Measurements from ENCODE around the gene OR6N1.

The OR6N1 gene

DNA sequence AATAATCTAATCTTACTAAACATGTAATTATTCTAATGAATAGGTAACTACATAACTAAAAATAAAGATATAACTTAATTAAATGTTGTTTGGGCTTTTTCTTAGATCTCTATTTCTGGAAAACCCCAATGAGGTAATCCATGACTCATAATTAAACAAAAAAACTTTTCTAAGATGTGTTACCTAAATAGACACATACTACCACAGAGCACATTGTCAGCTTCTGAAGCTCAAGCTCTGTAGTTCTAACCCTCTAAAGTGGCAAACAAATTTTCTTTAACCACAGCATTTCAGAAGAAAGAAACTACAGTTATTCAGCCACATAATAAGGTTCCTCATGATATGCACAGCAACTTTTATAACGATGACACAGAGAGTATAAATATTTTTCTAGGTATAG is 55.7 kb downstream of the OR6N1 start:
- H3K4me2 ChIP-seq (ENCODE audit: low read depth, low read length) = no peak overlapping the region
- TF ChIP-seq, protein P1, sequence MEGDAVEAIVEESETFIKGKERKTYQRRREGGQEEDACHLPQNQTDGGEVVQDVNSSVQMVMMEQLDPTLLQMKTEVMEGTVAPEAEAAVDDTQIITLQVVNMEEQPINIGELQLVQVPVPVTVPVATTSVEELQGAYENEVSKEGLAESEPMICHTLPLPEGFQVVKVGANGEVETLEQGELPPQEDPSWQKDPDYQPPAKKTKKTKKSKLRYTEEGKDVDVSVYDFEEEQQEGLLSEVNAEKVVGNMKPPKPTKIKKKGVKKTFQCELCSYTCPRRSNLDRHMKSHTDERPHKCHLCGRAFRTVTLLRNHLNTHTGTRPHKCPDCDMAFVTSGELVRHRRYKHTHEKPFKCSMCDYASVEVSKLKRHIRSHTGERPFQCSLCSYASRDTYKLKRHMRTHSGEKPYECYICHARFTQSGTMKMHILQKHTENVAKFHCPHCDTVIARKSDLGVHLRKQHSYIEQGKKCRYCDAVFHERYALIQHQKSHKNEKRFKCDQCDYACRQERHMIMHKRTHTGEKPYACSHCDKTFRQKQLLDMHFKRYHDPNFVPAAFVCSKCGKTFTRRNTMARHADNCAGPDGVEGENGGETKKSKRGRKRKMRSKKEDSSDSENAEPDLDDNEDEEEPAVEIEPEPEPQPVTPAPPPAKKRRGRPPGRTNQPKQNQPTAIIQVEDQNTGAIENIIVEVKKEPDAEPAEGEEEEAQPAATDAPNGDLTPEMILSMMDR (IDR thresholded peaks at IDR 0.05; ENCODE audit: low read length) = no peak
- TF ChIP-seq EZH2phosphoT487 (IDR thresholded peaks at IDR 0.05; ENCODE audit: low read length) = no peak
- no peak for TF ChIP-seq EZH2 (optimal IDR thresholded peaks at IDR 0.05; ENCODE audit: low read depth, low read length)
- H3K27me3 ChIP-seq (replicated peaks; ENCODE audit: insufficient read depth, low read length) = no peaks in the 10 kb centered on the region
- H3K4me1 ChIP-seq (ENCODE audit: low read length) = no peaks in the 10 kb centered on the region
- no peak overlapping the region for H3K27ac ChIP-seq (ENCODE audit: low read length)
- H3K4me3 ChIP-seq (ENCODE audit: low read length) = no peak overlapping the region
- H3K79me2 ChIP-seq (ENCODE audit: low read length) = no peaks in the 10 kb centered on the region
- H4K20me1 ChIP-seq (ENCODE audit: insufficient read depth, low read length) = no peaks in the 10 kb centered on the region
- no peaks in the 10 kb centered on the region for H3F3A ChIP-seq (ENCODE audit: insufficient read depth, low read length)
- no peaks in the 10 kb centered on the region for H3K9me2 ChIP-seq (replicated peaks; ENCODE audit: insufficient read depth, low read length)
- H2AFZ ChIP-seq (ENCODE audit: low read length) = no peak overlapping the region
- no peak overlapping the region for H3K9ac ChIP-seq (ENCODE audit: low read length)
- peak; percentile 30 for DNase-seq
- H3K36me3 ChIP-seq (replicated peaks; ENCODE audit: insufficient read depth, low read length) = no peaks in the 10 kb centered on the region
- H3K9me3 ChIP-seq (replicated peaks; ENCODE audit: insufficient read depth, low read length) = no peaks in the 10 kb centered on the region

DNA sequence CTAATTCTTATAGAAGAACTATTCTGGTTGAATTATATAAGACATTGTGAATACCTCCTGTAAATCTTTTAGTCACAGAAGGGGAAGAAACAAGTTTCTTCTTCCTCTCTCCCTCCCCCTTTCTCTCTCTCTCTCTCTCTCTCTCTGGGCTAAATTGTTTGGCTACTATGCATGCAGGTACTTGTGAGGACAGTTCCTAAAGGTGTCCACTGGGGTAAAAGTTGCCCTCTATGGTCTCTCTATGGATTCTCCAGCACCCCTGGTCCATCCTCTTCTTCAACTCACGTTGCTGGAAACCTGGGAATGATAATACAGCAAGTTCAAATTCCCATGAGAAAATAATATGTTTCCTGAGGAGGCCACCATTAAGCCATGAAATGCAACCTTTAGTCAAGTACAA is 57.2 kb downstream of the OR6N1 start:
- Histone ChIP-seq H3F3A (ENCODE audit: insufficient read depth, low read length) (no peaks in the 10 kb centered on the region), H3K79me2 (ENCODE audit: low read length) (no peaks in the 10 kb centered on the region), H3K9me2 (replicated peaks; ENCODE audit: insufficient read depth, low read length) (no peaks in the 10 kb centered on the region), H3K9me3 (replicated peaks; ENCODE audit: insufficient read depth, low read length) (no peaks in the 10 kb centered on the region), H2AFZ (ENCODE audit: low read length) (no peak overlapping the region), H4K20me1 (ENCODE audit: insufficient read depth, low read length) (no peaks in the 10 kb centered on the region), H3K9ac (ENCODE audit: low read length) (no peak overlapping the region), H3K4me1 (ENCODE audit: low read length) (no peaks in the 10 kb centered on the region), H3K27me3 (replicated peaks; ENCODE audit: insufficient read depth, low read length) (no peaks in the 10 kb centered on the region), H3K4me3 (ENCODE audit: low read length) (no peak overlapping the region), H3K36me3 (replicated peaks; ENCODE audit: insufficient read depth, low read length) (no peaks in the 10 kb centered on the region), H3K27ac (ENCODE audit: low read length) (no peak overlapping the region), H3K4me2 (ENCODE audit: low read depth, low read length) (no peak overlapping the region)
- TF ChIP-seq EZH2 (optimal IDR thresholded peaks at IDR 0.05; ENCODE audit: low read depth, low read length) = no peak
- TF ChIP-seq, protein P1 (IDR thresholded peaks at IDR 0.05; ENCODE audit: low read length) = no peak
- no peak for TF ChIP-seq EZH2phosphoT487 (IDR thresholded peaks at IDR 0.05; ENCODE audit: low read length)
- no peak for DNase-seq

Data from MM.1S (cell line).